GM11168 (cell line): ENCODE results near the gene TMEM174.

Source experiments
- in situ Hi-C: fragments of 300-500 bp; cut with MboI; formaldehyde crosslinking; loops from one replicate; pipeline ENCODE4 v1.12.0; 2022; ENCODE audit warnings: low sequenced_read_pairs; ENCODE audit not compliant: unreplicated experiment

Gene TMEM174

GRCh38 chr5:73188764-73189531 lies 16.0 kb downstream of the TMEM174 start:
- in situ Hi-C loops, result no loop called here

DNA sequence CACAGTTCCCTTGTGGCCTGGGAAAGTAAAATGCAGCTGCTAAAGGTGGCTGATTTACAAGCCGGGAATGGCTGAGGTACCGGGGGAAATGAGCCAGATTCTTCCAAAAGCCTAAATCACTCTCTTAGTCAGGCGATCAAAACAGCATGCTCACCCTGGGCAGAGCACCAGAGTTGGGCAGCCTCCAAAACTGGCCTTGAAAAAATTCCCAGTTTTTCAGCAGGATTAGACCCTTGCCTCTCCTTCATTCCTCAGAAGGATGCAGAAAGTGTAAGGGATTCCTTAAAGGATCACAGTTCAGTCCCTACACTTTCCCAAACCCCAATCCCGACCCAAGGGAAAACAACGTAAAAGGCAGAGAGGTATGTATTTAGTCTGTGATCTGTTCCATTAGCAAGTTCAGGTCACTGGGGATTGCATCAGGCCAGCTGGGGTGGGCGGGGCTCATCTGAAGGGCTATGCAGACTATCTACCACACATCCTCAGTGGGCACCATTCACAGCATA lies 16.9 kb downstream of the TMEM174 start:
- in situ Hi-C loops, result loop anchor here (10.0 kb wide), 1 partner anchor 95 kb away; no protein-coding TSS in a partner anchor

DNA sequence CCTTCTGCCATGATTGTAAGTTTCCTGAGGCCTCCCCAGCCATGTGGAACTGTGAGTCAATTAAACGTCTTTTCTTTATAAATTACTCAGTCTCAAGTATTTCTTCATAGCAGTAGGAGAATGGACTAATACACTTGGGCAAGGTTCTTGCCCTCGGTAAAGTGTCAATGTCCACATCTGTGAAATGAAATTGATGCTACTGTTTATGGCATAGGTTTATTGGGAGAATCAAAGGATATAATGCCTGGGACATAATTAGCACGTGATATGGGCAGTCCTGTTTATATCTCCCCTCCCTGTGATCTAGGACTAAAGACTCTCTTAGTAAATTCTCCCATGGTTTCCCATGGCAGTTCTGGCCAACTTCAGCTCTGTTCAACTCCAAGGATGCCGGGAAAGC lies 19.4 kb downstream of the TMEM174 start:
- in situ Hi-C loops, result loop anchor here (10.0 kb wide), 1 partner anchor 98 kb away; no protein-coding TSS in a partner anchor

DNA sequence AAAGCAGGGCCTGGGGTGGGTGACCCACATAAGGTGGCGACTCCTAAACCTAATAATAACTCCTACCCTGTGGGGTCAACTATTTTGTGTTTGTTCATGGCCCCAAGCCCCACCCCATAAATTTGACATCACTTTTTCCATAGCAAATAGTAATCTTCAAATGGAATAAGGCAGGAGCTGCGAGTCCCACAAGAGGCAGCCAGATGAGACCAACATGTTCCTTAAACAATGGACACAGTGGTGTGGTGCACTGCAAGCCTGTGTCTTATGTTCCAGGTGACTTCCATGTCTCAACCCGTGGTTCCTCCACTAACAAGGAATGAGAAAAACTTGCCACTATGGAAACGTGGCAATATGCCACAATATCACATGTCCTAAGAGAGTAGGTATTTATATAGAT lies 20.6 kb downstream of the TMEM174 start:
- in situ Hi-C loops, result loop anchor here (10.0 kb wide), 1 partner anchor 99 kb away; no protein-coding TSS in a partner anchor

- in situ Hi-C loops, result loop anchor here (10.0 kb wide), 1 partner anchor 101 kb away; no protein-coding TSS in a partner anchor
Measured at GRCh38 chr5:73196201-73196600, 23.2 kb downstream of the TMEM174 start.

GRCh38 chr5:73197637-73198257 lies 24.8 kb downstream of the TMEM174 start:
- in situ Hi-C loops, result loop anchor here (10.0 kb wide), 1 partner anchor 103 kb away; no protein-coding TSS in a partner anchor

GRCh38 chr5:73198833-73199592 lies 26.0 kb downstream of the TMEM174 start:
- in situ Hi-C loops, result loop anchor here (10.0 kb wide), 1 partner anchor 104 kb away; no protein-coding TSS in a partner anchor

DNA sequence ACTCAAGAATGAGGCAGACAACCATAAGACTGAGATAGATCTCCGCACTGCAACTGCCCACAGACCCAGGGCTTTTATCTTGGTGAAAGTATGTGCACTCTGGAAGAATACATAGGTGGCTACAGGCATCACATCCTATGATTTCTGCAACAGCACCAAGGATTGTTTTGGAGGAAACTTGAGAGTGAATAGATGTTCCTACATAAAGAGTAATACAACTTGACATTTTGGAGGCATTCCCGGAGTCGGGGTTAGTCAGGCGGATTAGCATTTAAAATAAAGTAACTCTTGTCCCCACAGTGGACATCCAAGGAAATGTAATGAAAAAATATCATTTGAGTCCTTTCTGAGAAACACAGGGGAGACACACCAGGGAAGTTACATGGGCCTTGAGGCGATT lies 26.7 kb downstream of the TMEM174 start:
- in situ Hi-C loops, result loop anchor here (10.0 to 25.0 kb wide), 2 partner anchors 105 to 238 kb away; partner anchors contain the start of gene FOXD1

DNA sequence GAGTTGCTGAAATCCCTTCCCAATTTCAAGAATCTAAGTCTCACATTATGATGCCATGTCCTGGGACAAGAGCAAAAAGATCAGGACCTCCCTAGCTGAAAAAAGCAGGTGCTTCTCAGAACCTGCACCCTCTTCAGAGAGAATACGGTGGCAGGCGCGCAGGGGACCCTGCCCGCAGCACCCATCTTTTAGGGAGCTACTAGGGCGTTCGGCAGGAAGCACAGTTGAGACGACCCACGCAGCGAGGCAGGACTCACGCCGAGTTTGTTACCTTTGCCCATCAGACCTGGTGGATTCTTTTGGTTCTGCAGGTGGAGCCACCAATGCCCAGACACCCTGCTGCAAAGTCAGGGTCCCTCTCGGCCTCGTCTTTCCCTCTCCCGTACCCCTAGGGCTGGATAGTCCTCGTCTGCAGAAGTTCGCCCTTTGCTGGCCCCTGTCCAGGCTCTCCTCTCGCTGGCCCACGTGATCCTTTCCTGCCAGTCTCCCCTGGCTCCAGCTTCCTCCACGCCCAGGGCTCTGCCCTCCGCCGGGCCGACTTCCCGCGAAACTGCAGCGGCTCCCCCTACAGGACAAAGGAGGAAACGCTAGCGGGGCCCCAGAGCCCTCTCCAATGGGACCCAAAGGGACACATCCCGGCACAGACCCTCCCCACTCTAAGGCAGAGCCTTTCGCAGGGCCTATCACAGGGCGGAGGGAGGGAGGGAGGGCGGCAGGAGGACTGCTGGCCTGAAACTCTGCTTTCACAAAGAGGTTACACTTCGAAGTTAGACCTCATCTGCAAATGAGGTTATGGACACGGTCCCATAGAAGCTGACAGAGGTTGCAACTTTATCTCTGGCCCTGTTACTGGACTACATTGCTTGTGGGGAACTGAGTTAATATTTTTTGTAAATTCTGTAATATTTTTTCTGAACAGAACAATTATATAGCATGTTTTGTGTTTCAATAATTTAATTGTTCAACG lies 28.8 kb downstream of the TMEM174 start:
- in situ Hi-C loops, result loop anchor here (25.0 kb wide), 1 partner anchor 235 kb away; the partner anchor contains the start of gene FOXD1

GRCh38 chr5:73204332-73204731 lies 31.3 kb downstream of the TMEM174 start:
- in situ Hi-C loops, result loop anchor here (25.0 kb wide), 1 partner anchor 233 kb away; the partner anchor contains the start of gene FOXD1

GRCh38 chr5:73204733-73205132 lies 31.7 kb downstream of the TMEM174 start:
- in situ Hi-C loops, result loop anchor here (25.0 kb wide), 1 partner anchor 233 kb away; the partner anchor contains the start of gene FOXD1

- in situ Hi-C loops, result loop anchor here (25.0 kb wide), 1 partner anchor 232 kb away; the partner anchor contains the start of gene FOXD1
Measured at GRCh38 chr5:73205305-73205704, 32.3 kb downstream of the TMEM174 start.

DNA sequence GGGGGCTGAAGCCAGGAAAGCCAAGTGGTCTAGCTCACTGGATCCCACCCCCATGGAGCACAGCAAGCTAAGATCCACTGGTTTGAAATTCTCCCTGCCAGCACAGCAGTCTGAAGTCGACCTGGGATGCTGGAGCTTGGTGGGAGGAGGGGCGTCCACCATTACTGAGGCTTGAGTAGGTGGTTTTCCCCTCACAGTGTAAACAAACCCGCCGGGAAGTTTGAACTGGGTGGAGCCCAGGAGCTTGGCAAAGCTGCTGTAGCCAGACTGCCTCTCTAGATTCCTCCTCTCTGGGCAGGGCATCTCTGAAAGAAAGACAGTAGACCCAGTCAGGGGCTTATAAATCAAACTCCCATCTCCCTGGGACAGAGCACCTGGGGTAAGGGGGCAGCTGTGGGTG lies 34.2 kb downstream of the TMEM174 start:
- in situ Hi-C loops, result loop anchor here (25.0 kb wide), 1 partner anchor 230 kb away; the partner anchor contains the start of gene FOXD1

GRCh38 chr5:73209075-73209474 lies 36.1 kb downstream of the TMEM174 start:
- in situ Hi-C loops, result loop anchor here (25.0 kb wide), 1 partner anchor 228 kb away; the partner anchor contains the start of gene FOXD1

DNA sequence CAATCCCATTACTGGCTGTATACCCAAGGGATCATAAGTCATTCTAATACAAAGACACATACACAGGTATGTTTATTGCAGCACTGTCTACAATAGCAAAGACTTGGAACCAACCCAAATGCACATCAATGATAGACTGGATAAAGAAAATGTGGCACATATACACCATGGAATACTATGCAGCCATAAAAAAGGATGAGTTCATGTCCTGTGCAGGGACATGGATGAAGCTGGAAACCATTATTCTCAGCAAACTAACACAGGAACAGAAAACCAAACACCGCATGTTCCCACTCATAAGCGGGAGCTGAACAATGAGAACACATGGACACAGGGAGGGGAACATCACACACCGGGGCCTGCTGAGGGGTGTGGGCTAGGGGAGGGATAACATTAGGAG lies 39.7 kb downstream of the TMEM174 start:
- in situ Hi-C loops, result loop anchor here (25.0 kb wide), 1 partner anchor 225 kb away; the partner anchor contains the start of gene FOXD1

DNA sequence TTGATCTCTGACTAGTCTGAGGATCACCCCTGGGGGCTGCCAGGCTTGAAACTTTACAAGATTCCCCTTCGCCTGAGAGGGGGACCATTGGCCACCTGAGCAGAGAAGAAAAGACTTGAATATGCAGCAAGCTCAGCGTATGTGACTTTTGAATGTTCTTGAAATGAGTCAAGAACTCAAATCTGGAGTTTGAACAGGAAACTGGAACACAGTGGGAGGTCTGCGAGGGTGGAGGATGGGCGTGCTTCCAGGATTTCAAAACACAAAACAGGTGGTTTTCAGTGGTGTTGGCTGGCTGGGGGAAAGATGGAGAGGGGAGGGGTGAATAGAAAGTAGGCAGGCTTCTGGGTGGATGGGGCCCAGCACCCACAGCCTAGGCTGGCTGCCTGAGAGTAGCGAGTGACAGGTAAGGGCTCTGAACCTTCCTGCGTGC lies 40.6 kb downstream of the TMEM174 start:
- in situ Hi-C loops, result loop anchor here (25.0 kb wide), 1 partner anchor 224 kb away; the partner anchor contains the start of gene FOXD1

- in situ Hi-C loops, result loop anchor here (25.0 kb wide), 1 partner anchor 223 kb away; the partner anchor contains the start of gene FOXD1
Measured at GRCh38 chr5:73214306-73214705, 41.3 kb downstream of the TMEM174 start.

DNA sequence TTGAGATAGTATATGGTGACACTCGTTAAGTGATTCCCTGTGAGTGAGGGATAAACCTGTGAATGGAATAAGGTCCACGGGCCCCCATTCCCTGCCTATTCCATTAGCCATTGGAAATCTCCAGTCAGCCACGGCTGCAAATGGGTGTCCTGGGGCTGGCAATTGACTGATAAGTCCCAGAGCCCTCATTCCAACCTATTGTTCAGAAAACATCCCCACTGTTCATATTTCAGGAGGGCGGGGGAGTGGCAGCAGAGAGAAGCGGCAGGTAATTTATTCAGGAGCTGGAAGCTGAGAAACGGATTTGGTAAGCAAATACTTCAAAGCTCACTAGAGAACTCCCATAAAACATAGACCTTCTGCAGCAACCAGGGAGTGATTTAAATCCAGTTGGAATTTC lies 42.0 kb downstream of the TMEM174 start:
- in situ Hi-C loops, result loop anchor here (25.0 kb wide), 1 partner anchor 222 kb away; the partner anchor contains the start of gene FOXD1
